ENCODE measurements around the gene ABI1. TPM values are rescaled to one million over a fixed set of nuclear protein-coding genes. Genes with fewer than 3 reads are reported as not detected.

Gene ABI1
- total and polyA plus RNA-seq, 2 of the 4 experiments (the other 2 are of a cell fraction) = 49.6 to 71.3 TPM

DNA sequence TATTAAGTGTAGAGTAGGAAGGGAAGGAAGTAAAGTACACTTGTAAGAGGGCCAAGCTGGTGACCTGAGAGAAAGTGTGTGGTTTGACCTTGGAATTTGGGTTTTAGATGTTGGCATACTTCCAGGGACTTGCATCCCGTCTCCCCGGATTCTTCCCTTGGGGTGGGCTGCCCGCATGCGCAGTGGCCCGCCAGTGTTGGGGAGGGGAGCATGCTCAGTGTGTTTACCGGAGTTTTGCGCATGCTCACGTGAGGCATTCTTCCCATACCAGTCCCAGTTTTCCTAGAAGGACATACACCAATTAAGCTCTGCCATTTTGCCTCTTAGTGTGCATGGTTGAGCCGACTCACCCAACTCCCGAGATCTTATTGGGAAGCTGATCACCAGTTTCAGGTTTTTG lies 153.8 kb downstream of the ABI1 start:
- no peak overlapping the region for H2AFZ ChIP-seq (replicated peaks; ENCODE audit: low read length, poor library complexity)
- H3K9me3 ChIP-seq (ENCODE audit: control insufficient read depth, insufficient read depth, low read length) = no peaks in the 10 kb centered on the region
- H3K79me1 ChIP-seq (ENCODE audit: low read depth in 1 of 2, low read length in 2 of 2) = peaks cover 7 to 8% of the 10 kb centered on the region in 2 experiments; a peak in 3 of 4 replicates
- no peaks in the 10 kb centered on the region for H3K27me3 ChIP-seq (ENCODE audit: control insufficient read depth, insufficient read depth, low read length)
- no peak overlapping the region for H2BK15ac ChIP-seq (ENCODE audit: low read depth, low read length)
- intact Hi-C loops (cut with micrococcal nuclease) (no loop called here), in situ Hi-C loops (cut with MboI; ENCODE audit: low sequenced_read_pairs) (no loop called here), dilution Hi-C loops (cut with HindIII; ENCODE audit: low sequenced_read_pairs, unreplicated experiment) (no loop called here)
- no peaks in the 10 kb centered on the region; the same call in 1 of the 2 replicates for H3K9me1 ChIP-seq (ENCODE audit: insufficient read depth, low read length)
- H3K18ac ChIP-seq (ENCODE audit: low read depth, low read length) = no peak overlapping the region
- no peak overlapping the region for H3K56ac ChIP-seq (ENCODE audit: extremely low read depth, insufficient read depth, low read length)
- H3K23ac ChIP-seq (ENCODE audit: low read depth, low read length) = no peak overlapping the region
- H4K20me1 ChIP-seq (ENCODE audit: insufficient read depth, low read length) = no peaks in the 10 kb centered on the region
- no peak overlapping the region for H3K4me3 ChIP-seq (ENCODE audit: insufficient read depth, low read depth, low read length)
- 83% methylated on average over 1 of the region's 10 CpGs; no CpG with 5 or more reads in 1 of the 2 experiments for WGBS, 2 experiments (ENCODE audit: extremely low coverage in 2 of 2, insufficient read length in 1 of 2)
- H4K5ac ChIP-seq (ENCODE audit: low read depth, low read length) = no peak overlapping the region
- POLR2A ChIA-PET (ENCODE audit: unreplicated experiment) = no interaction called here
- BruUV-seq (replicated peaks) = no TSS peak
- H2AK5ac ChIP-seq (ENCODE audit: low read depth, low read length) = no peak overlapping the region
- no peak overlapping the region for H2BK20ac ChIP-seq (ENCODE audit: low read depth, low read length)
- H2BK120ac ChIP-seq (ENCODE audit: low read depth, low read length) = no peak overlapping the region
- H3K36me3 ChIP-seq (ENCODE audit: control insufficient read depth, insufficient read depth, low read length) = peaks cover 22% of the 10 kb centered on the region
- DNase-seq (no peak), ATAC-seq (ENCODE audit: low read depth) (no peak)
- H3K9ac ChIP-seq (ENCODE audit: low read depth, low read length) = no peak overlapping the region
- CTCF ChIA-PET = interaction anchor here (0.6 to 1.1 kb wide), 2 partner anchors 19 to 39 kb away, joined by 3 read pairs; no protein-coding TSS in a partner anchor
- H3K4me2 ChIP-seq (ENCODE audit: low read depth, low read length) = no peak overlapping the region
- H3K4me1 ChIP-seq (ENCODE audit: control insufficient read depth, insufficient read depth, low read length) = no peaks in the 10 kb centered on the region
- H3K27ac ChIP-seq (ENCODE audit: insufficient read depth, low read length) = no peak overlapping the region
- H2BK5ac ChIP-seq (ENCODE audit: low read depth, low read length, poor library complexity, severe bottlenecking) = no peak overlapping the region
- TF ChIP-seq, protein P1, sequence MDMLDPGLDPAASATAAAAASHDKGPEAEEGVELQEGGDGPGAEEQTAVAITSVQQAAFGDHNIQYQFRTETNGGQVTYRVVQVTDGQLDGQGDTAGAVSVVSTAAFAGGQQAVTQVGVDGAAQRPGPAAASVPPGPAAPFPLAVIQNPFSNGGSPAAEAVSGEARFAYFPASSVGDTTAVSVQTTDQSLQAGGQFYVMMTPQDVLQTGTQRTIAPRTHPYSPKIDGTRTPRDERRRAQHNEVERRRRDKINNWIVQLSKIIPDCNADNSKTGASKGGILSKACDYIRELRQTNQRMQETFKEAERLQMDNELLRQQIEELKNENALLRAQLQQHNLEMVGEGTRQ (IDR thresholded peaks at IDR 0.05; ENCODE audit: low read depth, low read length) = no peak
- TF ChIP-seq MAZ (IDR thresholded peaks at IDR 0.05; ENCODE audit: borderline replicate concordance, low read depth, low read length) (no peak), BHLHE40 (IDR thresholded peaks at IDR 0.05; ENCODE audit: low read depth, low read length) (no peak), SMC3 (IDR thresholded peaks at IDR 0.05; ENCODE audit: low read depth, low read length) (no peak), FOS (IDR thresholded peaks at IDR 0.05; ENCODE audit: low read depth, low read length) (no peak), CHD1 (IDR thresholded peaks at IDR 0.05; ENCODE audit: low read depth, low read length) (no peak), MXI1 (IDR thresholded peaks at IDR 0.05; ENCODE audit: borderline replicate concordance, low read depth, low read length) (no peak), CEBPB (IDR thresholded peaks at IDR 0.05; ENCODE audit: low read depth, low read length) (no peak), POLR2A (IDR thresholded peaks at IDR 0.05; ENCODE audit: low read depth, low read length) (no peak)
- TF ChIP-seq, protein P2, sequence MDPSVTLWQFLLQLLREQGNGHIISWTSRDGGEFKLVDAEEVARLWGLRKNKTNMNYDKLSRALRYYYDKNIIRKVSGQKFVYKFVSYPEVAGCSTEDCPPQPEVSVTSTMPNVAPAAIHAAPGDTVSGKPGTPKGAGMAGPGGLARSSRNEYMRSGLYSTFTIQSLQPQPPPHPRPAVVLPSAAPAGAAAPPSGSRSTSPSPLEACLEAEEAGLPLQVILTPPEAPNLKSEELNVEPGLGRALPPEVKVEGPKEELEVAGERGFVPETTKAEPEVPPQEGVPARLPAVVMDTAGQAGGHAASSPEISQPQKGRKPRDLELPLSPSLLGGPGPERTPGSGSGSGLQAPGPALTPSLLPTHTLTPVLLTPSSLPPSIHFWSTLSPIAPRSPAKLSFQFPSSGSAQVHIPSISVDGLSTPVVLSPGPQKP (IDR thresholded peaks at IDR 0.05; ENCODE audit: borderline replicate concordance, low read depth, low read length) = no peak
- H4K91ac ChIP-seq (ENCODE audit: insufficient read depth, low read depth, low read length) = no peak overlapping the region
- no peak overlapping the region for H2AK9ac ChIP-seq (replicated peaks; ENCODE audit: low read depth, low read length, poor library complexity)
- H4K8ac ChIP-seq (ENCODE audit: low read depth in 2 of 2, low read length in 2 of 2) = no peak overlapping the region
- no peak overlapping the region for H3K14ac ChIP-seq (replicated peaks; ENCODE audit: low read depth, low read length)
- no peak overlapping the region for H3K4ac ChIP-seq (ENCODE audit: low read depth, low read length)
